Stimulated activated memory B cell treated with anti-CD40 and anti-IgM and Interleukin-4, amounts not matched to agents 10 μg/mL and 1 μg/mL and 100 μg/mL, for 72 hours (primary cell): ENCODE results near the gene COA7.

Source experiments
- ATAC-seq: fragments of 150-1000 bp; cut with Tn5 transposase; 2 replicates; pipeline ENCODE4 v1.10.0; 2021
- H3K27ac Mint-ChIP-seq: one replicate; pipeline ENCODE4 v1.8.0; 2022; ENCODE audit warnings: mild to moderate bottlenecking, mixed read lengths
- H3K27me3 Mint-ChIP-seq: one replicate; pipeline ENCODE4 v1.8.0; 2022; ENCODE audit warnings: mixed read lengths
- H3K36me3 Mint-ChIP-seq: one replicate; pipeline ENCODE4 v1.8.0; 2022; ENCODE audit warnings: mixed read lengths
- H3K4me1 Mint-ChIP-seq: one replicate; pipeline ENCODE4 v1.8.0; 2022; ENCODE audit warnings: mixed read lengths
- H3K4me3 Mint-ChIP-seq: one replicate; pipeline ENCODE4 v1.8.0; 2022; ENCODE audit warnings: mild to moderate bottlenecking, moderate library complexity, mixed read lengths
- H3K9me3 Mint-ChIP-seq: one replicate; pipeline ENCODE4 v1.8.0; 2022; ENCODE audit warnings: mixed read lengths

The COA7 gene

DNA sequence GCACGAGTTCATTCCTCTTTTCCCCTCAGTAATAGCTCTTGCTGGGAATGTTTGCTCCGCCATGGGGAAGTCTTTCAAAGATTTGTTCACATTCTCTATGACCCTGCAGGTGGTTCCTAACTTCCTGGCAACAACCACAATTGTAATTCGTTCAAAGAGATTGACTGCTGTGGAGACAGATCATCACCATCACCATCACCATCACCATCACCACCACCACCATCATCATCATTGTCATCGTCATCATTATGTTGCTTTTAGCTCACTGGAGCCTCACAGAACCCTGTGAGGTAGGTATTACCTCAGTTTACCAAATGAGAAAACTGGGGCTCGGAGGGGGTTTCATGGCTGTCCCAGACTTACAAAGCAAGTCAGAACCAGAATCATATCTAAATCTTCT lies 30.9 kb downstream of the COA7 start:
- ATAC-seq, result no peak
- Mint-ChIP-seq H3K9me3 (no peaks in the 10 kb centered on the region), H3K4me1 (peaks cover 24% of the 10 kb centered on the region), H3K27ac (no peak overlapping the region), H3K36me3 (peaks cover 36% of the 10 kb centered on the region), H3K27me3 (no peaks in the 10 kb centered on the region), H3K4me3 (no peak overlapping the region)

- Mint-ChIP-seq H3K27ac (peak overlapping the region; percentile 66), H3K27me3 (no peaks in the 10 kb centered on the region), H3K4me3 (no peak overlapping the region)
Observed at GRCh38 chr1:52665006-52665941, 32.9 kb downstream of the COA7 start.

GRCh38 chr1:52663716-52664115 lies 34.4 kb downstream of the COA7 start:
- no peak overlapping the region for H3K4me3 Mint-ChIP-seq
- H3K9me3 Mint-ChIP-seq, result no peaks in the 10 kb centered on the region
- peaks cover 30% of the 10 kb centered on the region for H3K36me3 Mint-ChIP-seq
- H3K27me3 Mint-ChIP-seq, result no peaks in the 10 kb centered on the region
- H3K27ac Mint-ChIP-seq, result no peak overlapping the region
- peaks cover 40% of the 10 kb centered on the region for H3K4me1 Mint-ChIP-seq
- ATAC-seq, result no peak

More at GRCh38 chr1:52665006-52665941, 32.9 kb downstream of the COA7 start:
- H3K36me3 Mint-ChIP-seq, result peaks cover 40% of the 10 kb centered on the region
- peaks cover 33% of the 10 kb centered on the region for H3K4me1 Mint-ChIP-seq
- no peak for ATAC-seq
- no peaks in the 10 kb centered on the region for H3K9me3 Mint-ChIP-seq

DNA sequence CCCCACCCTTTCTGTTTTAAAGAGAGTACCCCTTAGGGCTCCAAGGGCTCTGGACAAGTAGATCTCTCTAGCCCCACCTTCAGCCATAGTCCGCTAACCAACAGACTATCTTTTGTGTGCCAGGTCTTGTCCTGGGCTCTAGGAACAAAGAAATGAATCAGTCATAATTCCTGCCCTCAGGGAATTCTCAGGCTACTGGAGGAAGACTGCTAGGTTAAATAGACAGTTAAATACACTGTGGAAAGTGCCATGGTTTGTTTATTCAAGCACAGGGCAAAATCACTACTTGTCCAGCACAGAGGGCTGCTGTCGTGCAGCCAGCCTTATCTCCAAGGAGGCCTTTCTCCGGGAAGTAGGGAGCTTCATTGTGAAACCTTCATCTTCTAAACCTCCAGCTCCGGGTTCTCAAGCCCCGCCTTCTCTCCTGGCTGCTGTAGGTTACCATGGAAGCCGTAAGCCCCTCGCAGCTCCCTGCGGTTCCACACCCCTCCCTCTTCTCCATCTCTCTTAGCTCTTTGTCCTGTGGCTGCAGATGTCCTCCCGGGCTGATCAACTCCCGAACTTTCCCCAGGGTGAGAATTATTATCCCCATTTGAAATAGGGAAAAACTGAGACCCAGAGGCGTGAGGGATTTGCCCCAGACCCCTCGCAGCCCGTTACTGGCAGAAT lies 35.4 kb downstream of the COA7 start:
- Mint-ChIP-seq H3K9me3 (no peaks in the 10 kb centered on the region), H3K4me1 (peaks cover 47% of the 10 kb centered on the region), H3K27ac (no peak overlapping the region), H3K4me3 (no peak overlapping the region), H3K27me3 (no peaks in the 10 kb centered on the region), H3K36me3 (peaks cover 24% of the 10 kb centered on the region)
- no peak for ATAC-seq

DNA sequence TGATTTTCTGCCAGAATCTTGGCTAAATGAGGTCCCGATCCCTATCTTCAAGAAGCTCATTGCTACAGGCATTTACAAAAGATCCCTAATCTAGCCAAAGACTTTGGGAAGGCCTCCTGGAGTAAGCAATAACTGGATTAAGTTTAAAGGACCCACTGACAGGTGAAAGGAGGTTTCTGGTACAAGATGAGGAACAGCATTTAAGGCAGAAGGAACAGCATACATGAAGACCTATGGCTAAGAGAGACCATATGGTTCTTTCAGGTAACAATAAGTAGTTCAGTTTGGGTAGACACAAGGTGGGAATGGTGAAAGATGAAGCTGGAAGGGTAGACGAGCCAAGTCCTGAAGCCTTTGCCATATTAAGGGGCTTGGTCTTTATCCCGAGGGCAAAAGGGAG lies 37.3 kb downstream of the COA7 start:
- Mint-ChIP-seq H3K4me3 (no peak overlapping the region), H3K4me1 (peaks cover 57% of the 10 kb centered on the region), H3K27me3 (no peaks in the 10 kb centered on the region), H3K36me3 (peaks cover 36% of the 10 kb centered on the region), H3K9me3 (no peaks in the 10 kb centered on the region), H3K27ac (peak overlapping the region; percentile 86)
- no peak for ATAC-seq

DNA sequence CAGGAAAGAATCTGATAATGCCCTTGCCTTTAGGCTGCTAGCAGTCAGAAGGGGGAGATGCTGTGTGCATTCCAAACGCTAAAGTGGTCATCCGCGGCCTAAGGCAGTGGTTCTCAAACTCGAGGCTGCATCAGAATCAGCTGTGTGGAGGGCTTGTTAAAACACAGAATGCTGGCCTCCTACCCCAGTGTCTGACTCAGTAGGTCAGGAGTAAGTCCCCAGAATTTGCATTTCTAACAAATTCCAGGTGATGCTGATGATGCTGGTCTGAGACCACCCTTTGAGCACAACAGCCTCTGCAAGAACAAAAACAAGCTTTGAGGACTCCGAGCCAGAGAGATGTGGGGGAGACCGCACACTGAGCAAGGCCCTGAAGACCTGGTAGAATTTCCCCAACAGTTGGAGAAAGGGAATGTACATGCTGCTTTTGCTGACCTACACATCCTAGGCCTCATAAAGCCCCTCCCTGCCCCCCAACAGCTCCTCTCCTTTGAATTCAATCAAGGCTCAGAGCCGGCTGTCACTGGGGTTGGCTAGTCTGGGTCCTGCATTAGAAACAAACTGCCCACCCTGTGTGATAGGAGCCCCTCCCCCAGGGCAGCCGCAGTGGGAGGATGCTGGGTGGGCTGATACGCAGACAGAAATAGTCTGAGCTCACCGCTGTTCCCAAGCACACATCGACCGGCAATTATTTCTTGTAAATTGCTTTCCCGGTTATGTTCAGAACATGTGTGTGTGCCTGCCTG lies 38.1 kb downstream of the COA7 start:
- H3K27ac Mint-ChIP-seq, result peak overlapping the region; percentile 86
- no peaks in the 10 kb centered on the region for H3K27me3 Mint-ChIP-seq
- no peak for ATAC-seq
- peaks cover 40% of the 10 kb centered on the region for H3K36me3 Mint-ChIP-seq
- no peaks in the 10 kb centered on the region for H3K9me3 Mint-ChIP-seq
- no peak overlapping the region for H3K4me3 Mint-ChIP-seq
- peaks cover 55% of the 10 kb centered on the region for H3K4me1 Mint-ChIP-seq

GRCh38 chr1:52659356-52659755 lies 38.8 kb downstream of the COA7 start:
- peaks cover 44% of the 10 kb centered on the region for H3K36me3 Mint-ChIP-seq
- H3K4me1 Mint-ChIP-seq, result peaks cover 53% of the 10 kb centered on the region
- H3K9me3 Mint-ChIP-seq, result no peaks in the 10 kb centered on the region
- ATAC-seq, result peak; percentile 92
- peak overlapping the region; percentile 86 for H3K27ac Mint-ChIP-seq
- H3K27me3 Mint-ChIP-seq, result no peaks in the 10 kb centered on the region
- H3K4me3 Mint-ChIP-seq, result no peak overlapping the region

GRCh38 chr1:52658795-52659194 lies 39.4 kb downstream of the COA7 start:
- peak; percentile 61 for ATAC-seq
- no peaks in the 10 kb centered on the region for H3K9me3 Mint-ChIP-seq
- no peaks in the 10 kb centered on the region for H3K27me3 Mint-ChIP-seq
- H3K27ac Mint-ChIP-seq, result peak overlapping the region; percentile 86
- no peak overlapping the region for H3K4me3 Mint-ChIP-seq
- peaks cover 50% of the 10 kb centered on the region for H3K36me3 Mint-ChIP-seq
- peaks cover 53% of the 10 kb centered on the region for H3K4me1 Mint-ChIP-seq

GRCh38 chr1:52657702-52658101 lies 40.4 kb downstream of the COA7 start:
- peak overlapping the region; percentile 66 for H3K27ac Mint-ChIP-seq
- H3K4me3 Mint-ChIP-seq, result no peak overlapping the region
- H3K36me3 Mint-ChIP-seq, result peaks cover 50% of the 10 kb centered on the region

GRCh38 chr1:52654063-52654462 lies 44.1 kb downstream of the COA7 start:
- no peaks in the 10 kb centered on the region for H3K27me3 Mint-ChIP-seq
- ATAC-seq, result no peak
- no peaks in the 10 kb centered on the region for H3K9me3 Mint-ChIP-seq
- H3K36me3 Mint-ChIP-seq, result peaks cover 59% of the 10 kb centered on the region
- no peak overlapping the region for H3K4me3 Mint-ChIP-seq
- peaks cover 29% of the 10 kb centered on the region for H3K4me1 Mint-ChIP-seq
- H3K27ac Mint-ChIP-seq, result peak overlapping the region; percentile 20

More at GRCh38 chr1:52657702-52658101, 40.4 kb downstream of the COA7 start:
- no peak for ATAC-seq
- Mint-ChIP-seq H3K27me3 (no peaks in the 10 kb centered on the region), H3K9me3 (no peaks in the 10 kb centered on the region), H3K4me1 (peaks cover 53% of the 10 kb centered on the region)

GRCh38 chr1:52653207-52653849 lies 44.8 kb downstream of the COA7 start:
- H3K27me3 Mint-ChIP-seq, result no peaks in the 10 kb centered on the region
- peaks cover 22% of the 10 kb centered on the region for H3K4me1 Mint-ChIP-seq
- peaks cover 66% of the 10 kb centered on the region for H3K36me3 Mint-ChIP-seq
- no peak overlapping the region for H3K4me3 Mint-ChIP-seq
- H3K9me3 Mint-ChIP-seq, result no peaks in the 10 kb centered on the region
- peak overlapping the region; percentile 20 for H3K27ac Mint-ChIP-seq
- no peak for ATAC-seq

DNA sequence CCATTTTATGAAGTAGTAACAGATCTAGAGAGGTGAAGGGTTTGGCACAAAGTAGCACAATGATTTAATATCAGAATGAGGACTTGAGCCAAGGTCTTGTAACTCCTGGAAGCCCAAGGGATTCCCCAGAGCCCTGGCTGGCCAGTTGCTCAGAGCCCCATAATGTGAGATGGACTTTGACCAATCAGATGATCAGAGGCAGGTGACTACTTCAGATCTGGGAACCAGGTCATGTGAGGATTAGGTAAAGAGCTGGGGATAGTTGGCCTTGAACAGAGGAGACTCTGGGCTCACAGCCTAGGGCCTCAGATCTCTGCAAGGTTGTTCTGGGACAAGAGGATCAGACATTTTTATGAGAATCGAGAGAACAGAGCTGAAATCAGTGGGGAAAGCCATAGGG lies 46.2 kb downstream of the COA7 start:
- no peak for ATAC-seq
- Mint-ChIP-seq H3K4me3 (no peak overlapping the region), H3K36me3 (peaks cover 60% of the 10 kb centered on the region), H3K27me3 (no peaks in the 10 kb centered on the region), H3K9me3 (no peaks in the 10 kb centered on the region), H3K4me1 (peaks cover 10% of the 10 kb centered on the region), H3K27ac (peak overlapping the region; percentile 17)

- no peaks in the 10 kb centered on the region for H3K27me3 Mint-ChIP-seq
- peak overlapping the region; percentile 59 for H3K27ac Mint-ChIP-seq
- peaks cover 46% of the 10 kb centered on the region for H3K4me1 Mint-ChIP-seq
- peaks cover 6% of the 10 kb centered on the region for H3K9me3 Mint-ChIP-seq
- H3K4me3 Mint-ChIP-seq, result no peak overlapping the region
- ATAC-seq, result no peak
- H3K36me3 Mint-ChIP-seq, result peaks cover 59% of the 10 kb centered on the region
Observed at GRCh38 chr1:52645261-52645660, 52.9 kb downstream of the COA7 start.

- peak overlapping the region; percentile 92 for H3K27ac Mint-ChIP-seq
- peak overlapping the region; percentile 56 for H3K4me3 Mint-ChIP-seq
- peaks cover 6% of the 10 kb centered on the region for H3K9me3 Mint-ChIP-seq
- no peaks in the 10 kb centered on the region for H3K27me3 Mint-ChIP-seq
- H3K4me1 Mint-ChIP-seq, result peaks cover 71% of the 10 kb centered on the region
- peak; percentile 54 for ATAC-seq
- H3K36me3 Mint-ChIP-seq, result peaks cover 36% of the 10 kb centered on the region
Observed at GRCh38 chr1:52641307-52641706, 56.8 kb downstream of the COA7 start.

DNA sequence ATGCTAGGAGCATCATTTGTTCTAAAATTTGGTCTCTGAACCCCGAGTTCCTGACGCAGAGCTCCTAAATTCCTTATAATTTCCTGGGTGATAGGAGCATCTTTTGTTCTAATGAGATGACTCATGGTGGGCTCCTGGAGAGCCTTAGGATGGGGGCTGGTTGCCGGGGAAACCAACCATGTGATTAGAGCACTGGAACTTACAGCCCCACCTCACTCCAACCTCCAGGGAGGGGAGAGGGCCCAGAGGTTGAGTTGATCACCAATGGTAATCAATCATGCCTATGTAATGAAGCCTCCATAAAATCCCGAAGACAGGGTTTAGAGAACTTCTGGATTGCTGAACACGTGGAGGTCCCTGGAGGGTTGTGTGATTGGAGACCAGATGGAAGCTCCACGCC lies 57.5 kb downstream of the COA7 start:
- Mint-ChIP-seq H3K4me3 (no peak overlapping the region), H3K4me1 (peaks cover 72% of the 10 kb centered on the region), H3K27ac (peak overlapping the region; percentile 92), H3K27me3 (no peaks in the 10 kb centered on the region), H3K36me3 (peaks cover 36% of the 10 kb centered on the region), H3K9me3 (peaks cover 6% of the 10 kb centered on the region)
- no peak for ATAC-seq
